ENCODE data around the gene IL11.

- TF ChIP-seq TAF1 (IDR thresholded peaks at IDR 0.05; ENCODE audit: borderline replicate concordance, insufficient read depth, low read length) (no peak), REST (IDR thresholded peaks at IDR 0.05; ENCODE audit: insufficient read depth in 1 of 2, low read depth in 2 of 2, low read length in 2 of 2) (no peak)
Measured at GRCh38 chr19:55370305-55370988, at the start of gene IL11.
